Measurements from ENCODE around the gene PA2G4.

PA2G4 gene

DNA sequence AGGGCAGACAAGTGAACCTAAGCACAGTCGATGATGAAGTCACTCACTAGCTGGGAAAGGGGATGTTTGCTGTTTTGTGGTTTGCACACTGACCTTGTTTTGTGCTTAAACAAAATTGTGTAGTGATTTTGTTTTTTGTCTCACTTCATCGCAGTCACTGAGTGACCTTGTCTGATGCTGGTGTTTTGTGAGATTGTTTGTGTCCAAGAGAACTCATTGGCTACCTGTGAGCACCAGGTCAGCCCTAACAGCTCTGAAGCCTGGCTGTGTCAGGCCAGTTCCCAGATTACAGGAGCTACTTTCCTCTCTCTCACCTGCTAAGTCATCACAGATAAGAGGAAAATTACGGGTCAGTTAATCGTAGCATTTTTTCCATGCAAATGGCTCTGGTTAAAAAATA is 19.8 kb downstream of the PA2G4 start:
- no peak for DNase-seq (ENCODE audit: low read depth in 1 of 2, low spot score in 1 of 2)

DNA sequence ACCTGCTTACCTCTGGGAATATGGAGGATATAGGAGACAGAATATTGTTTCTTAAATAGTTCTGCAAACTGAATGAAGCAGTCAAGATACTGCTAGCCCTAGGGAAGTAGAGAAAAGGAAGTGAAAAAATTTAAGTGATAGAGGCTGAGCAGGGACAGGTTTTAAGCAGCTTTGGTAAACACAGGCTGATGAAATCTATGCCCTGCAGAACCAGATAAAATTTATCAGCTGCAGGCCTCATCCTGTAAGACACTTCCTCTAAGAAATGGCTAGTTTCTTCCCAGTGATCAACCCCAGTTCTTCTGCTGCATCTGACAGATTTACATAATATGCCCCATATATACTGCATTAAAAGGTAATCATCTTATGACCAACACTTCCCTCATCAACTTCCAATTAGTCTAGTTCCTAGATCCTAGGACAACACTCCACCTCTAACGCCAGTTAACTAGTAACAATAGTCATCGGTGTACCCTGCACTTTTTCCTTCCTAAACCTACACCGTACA is 22.4 kb downstream of the PA2G4 start:
- no peak for DNase-seq (ENCODE audit: low read depth in 1 of 2, low spot score in 1 of 2)

DNA sequence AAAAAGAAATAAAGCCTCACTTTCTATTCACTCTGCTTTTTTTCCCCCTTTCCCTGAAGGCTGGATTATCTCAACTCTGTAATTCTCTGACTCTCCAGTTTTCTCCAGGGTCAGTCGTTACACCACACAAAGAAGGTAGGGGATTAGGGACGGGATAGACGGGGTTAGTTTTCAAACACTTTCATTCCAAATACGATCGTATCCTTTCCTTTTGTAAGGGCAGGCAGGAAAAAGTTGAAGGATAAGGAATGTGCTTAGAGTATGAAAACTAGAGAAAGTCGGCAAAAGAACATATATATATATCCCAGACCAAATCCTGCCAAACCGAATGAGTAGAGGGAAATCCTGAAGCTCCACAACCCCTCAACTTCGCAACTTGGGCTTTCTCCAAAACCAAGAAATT is 23.1 kb downstream of the PA2G4 start:
- DNase-seq (ENCODE audit: low read depth in 1 of 2, low spot score in 1 of 2) = no peak

DNA sequence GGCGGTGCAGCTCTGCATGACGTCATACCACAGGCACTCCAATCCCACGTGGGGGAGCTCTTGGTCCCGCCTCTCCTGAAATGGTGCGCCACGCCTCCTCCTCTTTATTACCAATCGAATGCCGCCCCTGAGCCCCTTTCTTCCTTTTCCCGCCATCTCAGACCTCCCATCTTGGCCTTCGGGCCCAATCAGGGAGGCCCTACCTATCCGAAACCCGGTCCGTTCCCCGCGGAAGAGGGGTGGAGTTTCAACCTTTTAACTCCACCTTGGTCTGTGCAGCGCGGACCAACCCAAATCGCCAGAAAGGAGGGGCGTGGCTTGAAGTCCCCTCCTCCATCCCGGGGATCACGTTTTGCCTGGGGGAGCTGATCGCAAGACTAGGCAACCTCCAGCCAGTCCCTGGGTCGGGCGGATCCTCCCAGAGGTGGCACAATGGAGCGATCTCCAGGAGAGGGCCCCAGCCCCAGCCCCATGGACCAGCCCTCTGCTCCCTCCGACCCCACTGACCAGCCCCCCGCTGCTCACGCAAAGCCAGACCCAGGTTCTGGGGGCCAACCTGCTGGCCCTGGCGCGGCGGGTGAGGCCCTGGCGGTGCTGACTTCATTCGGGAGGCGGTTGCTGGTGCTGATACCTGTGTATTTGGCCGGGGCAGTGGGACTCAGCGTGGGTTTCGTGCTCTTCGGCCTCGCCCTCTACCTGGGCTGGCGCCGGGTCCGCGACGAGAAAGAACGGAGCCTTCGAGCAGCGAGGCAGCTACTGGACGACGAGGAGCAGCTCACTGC is 23.7 kb downstream of the PA2G4 start, which contains the start of gene ESYT1:
ESYT1 (plus strand) TSS at position 380 of the 782 bp plus-strand sequence; CDS start at position 433, 53 bp downstream.
- peak; percentile 82 to 98 for DNase-seq (ENCODE audit: low read depth in 1 of 2, low spot score in 1 of 2)

DNA sequence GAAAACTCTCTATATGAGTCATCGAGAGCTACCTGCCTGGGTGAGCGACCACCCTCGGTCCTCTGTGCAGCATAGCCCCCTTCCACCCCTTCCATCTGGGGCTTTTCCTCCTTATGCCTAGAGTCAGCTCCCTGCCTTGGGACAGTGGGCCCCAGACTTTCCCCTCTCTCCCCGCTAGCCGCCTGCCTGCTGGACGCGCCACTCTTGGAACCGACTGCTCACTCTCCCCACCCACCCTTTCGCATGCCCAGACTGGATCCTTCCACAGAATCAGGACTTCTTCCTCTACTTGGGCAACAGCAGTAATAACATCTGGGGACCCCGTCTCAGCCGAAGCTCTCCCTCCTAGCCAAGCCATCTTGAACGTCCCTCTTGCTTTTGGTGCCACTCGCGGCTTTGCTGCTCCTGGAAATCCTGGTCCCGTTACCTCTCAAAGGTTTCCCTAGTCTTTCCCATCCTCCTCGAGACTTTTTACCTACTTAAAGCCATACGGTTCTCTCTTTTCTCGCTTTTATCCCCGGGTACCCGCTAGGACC is 24.4 kb downstream of the PA2G4 start:
- DNase-seq (ENCODE audit: low read depth in 1 of 2, low spot score in 1 of 2) = no peak

DNA sequence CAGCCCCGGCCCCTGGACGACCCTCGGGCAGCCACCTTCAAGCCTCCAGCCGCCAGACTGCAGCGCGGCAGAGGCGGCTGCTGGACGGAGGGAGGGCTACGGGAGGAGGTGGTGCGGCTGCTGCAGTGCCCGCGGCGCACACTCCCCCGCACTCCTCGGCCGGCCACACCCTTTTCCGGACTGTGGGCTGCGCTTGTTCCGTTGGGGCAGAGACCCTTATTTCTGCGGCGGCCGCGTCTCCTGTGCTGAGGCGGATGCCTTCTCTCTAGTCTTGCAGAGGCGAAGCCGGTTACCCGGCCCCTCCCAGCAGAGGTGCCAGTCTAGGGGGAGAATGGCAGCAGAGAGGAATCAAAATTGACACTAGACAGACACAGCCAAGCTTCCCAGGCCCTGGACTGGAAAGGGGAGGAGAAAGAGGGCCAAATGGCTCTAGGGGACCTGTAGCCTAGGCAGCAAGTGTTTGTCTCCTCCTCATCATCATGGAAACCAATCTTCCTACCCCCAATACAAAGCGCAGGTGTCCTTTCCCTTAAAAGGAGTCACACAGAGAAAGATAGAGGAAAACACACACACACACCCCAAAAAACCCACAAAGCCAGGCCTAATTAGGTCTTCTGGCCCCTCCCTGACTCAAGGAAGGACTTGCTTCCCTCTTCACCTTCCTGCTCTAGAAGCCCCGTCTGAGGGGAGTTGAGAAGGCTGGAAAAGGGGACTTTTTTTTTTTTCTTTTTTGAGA is 25.0 kb downstream of the PA2G4 start:
- DNase-seq (ENCODE audit: low read depth in 1 of 2, low spot score in 1 of 2) = peak in 1 of 2 donors; percentile 41

DNA sequence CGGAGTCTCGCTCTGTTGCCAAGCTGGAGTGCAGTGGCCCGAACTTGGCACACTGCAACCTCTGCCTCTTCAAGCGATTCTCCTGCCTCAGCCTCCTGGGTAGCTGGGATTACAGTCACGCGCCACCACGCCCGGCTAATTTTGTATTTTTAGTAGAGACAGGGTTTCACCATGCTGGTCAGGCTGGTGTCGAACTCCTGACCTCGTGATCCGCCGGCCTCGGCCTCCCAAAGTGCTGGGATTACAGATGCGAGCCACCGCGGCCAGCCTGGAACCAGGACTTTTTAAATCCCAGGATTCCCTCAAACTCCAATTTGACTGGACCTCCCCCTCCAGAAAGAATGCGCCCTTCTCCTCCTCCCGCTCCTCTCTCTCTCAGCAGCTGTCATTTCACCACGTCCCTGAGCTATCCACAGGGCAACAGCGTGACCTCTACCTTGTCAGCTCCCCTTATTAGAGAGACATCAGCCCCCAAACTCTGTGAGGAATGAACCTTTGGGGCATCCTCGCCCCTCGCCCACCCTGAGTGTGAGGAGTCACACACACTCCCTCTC is 25.7 kb downstream of the PA2G4 start:
- no peak for DNase-seq (ENCODE audit: low read depth in 1 of 2, low spot score in 1 of 2)

DNA sequence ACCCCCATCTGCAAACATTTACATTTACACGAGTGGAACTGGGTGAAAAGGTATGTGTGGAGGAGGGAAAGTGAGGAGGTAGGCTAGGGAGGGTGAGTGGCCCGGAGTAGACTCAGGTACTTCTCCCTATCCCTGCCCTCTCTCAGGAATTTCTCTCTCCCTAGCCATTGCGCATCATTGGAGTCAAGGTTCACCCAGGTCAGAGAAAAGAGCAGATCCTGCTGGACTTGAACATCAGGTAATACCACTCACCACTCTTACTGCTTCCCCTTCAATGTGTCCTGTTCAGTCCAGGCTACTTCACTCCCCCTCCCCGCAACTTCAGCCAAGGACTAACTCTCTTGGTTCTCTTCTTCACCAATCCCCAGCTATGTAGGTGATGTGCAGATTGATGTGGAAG is 26.5 kb downstream of the PA2G4 start:
- DNase-seq (ENCODE audit: low read depth in 1 of 2, low spot score in 1 of 2) = no peak

DNA sequence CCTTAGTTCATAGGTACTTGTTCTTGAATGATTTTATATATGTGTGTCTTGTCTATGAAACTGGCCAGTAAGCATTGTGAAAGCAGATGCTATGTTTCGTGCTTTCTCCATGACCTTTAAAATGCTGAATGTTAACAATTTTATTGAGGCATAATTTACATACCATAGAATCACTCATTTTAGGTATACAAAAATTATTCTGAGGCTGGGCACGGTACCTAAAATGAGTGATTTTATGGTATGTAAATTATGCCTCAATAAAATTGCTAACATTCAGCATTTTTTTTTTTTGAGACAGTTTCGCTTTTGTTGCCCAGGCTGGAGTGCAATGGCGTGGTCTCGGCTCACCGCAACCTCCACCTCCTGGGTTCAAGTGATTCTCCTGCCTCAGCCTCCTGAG is 30.5 kb downstream of the PA2G4 start:
- no peak for DNase-seq (ENCODE audit: low read depth in 1 of 2, low spot score in 1 of 2)

DNA sequence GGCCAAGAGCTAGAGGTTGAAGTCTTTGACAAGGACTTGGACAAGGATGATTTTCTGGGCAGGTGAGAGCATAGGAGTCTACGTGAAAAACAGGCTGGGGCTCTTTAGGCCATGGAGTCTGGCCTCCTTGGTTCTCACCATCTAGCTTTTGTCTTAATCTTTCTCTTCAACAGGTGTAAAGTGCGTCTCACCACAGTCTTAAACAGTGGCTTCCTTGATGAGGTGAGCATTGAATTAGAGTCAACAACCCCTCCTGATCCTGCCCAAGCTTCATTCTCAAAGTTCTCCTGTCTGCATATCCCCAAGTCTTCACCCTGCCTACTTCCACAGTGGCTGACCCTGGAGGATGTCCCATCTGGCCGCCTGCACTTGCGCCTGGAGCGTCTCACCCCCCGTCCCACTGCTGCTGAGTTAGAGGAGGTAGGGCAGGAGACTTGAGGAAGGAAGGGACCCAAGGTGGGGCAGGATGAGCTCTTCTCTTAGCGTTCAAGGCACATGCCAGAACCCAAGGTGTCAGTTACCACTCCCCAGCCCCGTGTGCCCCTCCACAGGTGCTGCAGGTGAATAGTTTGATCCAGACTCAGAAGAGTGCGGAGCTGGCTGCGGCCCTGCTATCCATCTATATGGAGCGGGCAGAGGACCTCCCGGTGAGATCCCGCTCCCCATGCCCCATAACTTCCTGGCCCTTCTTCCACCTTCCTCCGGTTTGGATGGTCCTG is 33.7 kb downstream of the PA2G4 start:
- no peak for DNase-seq (ENCODE audit: low read depth in 1 of 2, low spot score in 1 of 2)

DNA sequence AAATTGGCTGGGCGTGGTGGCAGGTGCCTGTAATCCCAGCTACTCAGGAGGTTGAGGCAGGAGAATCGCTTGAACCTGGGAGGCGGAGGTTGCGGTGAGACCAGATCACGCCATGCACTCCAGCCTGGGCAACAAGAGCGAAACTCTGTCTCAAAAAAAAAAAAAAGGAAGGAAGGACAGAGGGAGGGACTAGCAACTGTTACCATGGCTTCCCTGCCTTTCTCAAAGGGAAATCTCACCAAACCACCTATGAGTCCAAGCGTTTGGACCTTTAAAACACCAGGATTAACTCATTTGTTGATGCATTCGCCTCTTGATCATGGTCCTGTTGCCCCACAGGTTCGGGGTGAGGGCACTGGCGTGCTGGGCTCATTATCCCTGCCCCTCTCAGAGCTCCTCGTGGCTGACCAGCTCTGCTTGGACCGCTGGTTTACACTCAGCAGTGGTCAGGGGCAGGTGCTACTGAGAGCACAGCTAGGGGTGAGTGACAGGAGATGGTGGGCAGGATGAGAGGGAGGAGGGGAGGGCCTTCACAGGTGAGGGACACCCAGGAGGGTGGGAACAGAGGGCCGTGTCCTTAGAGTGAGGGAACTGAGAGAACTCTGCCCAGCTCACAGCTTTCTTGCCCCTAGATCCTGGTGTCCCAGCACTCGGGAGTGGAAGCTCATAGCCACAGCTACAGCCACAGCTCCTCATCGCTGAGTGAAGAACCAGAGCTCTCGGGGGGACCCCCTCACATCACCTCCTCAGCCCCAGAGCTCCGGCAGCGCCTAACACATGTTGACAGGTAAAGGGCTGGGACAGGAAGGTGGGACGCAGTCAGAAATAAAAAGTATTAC is 37.8 kb downstream of the PA2G4 start:
- no peak for DNase-seq (ENCODE audit: low read depth in 1 of 2, low spot score in 1 of 2)

DNA sequence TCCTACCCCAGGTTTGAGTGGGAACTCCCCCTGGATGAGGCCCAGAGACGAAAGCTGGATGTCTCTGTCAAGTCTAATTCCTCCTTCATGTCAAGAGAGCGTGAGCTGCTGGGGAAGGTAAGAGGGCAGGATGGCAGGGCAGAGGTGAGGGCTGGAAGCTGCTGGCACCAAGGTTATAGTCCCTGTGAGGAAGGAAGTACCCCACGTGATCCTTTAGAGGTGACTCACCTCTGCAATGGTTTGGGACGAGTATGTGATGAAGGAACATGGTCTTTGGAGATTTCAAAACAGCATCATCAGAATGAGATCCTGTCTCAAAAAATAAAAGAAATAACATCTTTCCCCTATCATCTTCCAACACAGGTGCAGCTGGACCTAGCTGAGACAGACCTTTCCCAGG is 38.9 kb downstream of the PA2G4 start:
- DNase-seq (ENCODE audit: low read depth in 1 of 2, low spot score in 1 of 2) = no peak

DNA sequence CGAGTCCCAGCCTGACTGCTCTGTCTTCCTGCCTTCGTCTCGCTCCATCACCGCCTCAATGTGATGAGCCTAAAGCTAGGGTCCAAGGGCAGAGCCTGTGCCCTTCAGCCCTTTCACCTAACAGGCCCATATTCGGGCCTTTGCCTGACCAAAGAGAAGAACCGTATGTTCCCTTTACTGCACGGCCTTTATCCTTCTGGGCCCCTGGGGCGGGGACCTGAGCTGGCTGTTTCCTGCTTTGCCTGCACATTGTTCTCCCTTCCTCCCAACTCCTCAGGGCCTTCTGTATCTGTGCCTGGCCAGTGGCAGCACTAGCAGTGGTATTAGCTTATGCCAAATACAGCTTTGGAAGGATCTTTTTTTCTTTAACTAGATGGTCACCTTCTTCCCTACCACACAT is 39.5 kb downstream of the PA2G4 start:
- no peak for DNase-seq (ENCODE audit: low read depth in 1 of 2, low spot score in 1 of 2)

DNA sequence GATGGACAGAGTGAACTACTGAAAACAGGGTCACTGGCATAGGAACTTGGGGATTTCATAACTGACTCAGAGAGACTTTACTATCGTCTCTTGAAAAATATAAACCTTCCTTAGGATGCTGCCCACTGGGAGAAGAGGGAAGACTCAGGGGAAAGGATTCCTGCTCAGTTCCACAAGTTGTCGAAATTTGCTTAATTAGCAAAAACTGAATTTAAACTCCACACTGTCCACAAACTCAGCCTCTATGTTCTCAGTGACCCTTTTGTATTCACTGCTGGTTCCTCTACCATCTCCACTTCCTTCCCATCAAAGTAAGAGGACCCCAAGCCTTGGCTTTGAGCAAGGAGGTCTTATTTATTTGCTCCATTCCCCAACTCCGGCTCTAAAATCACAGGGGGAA is 40.9 kb downstream of the PA2G4 start:
- no peak for DNase-seq (ENCODE audit: low read depth in 1 of 2, low spot score in 1 of 2)

DNA sequence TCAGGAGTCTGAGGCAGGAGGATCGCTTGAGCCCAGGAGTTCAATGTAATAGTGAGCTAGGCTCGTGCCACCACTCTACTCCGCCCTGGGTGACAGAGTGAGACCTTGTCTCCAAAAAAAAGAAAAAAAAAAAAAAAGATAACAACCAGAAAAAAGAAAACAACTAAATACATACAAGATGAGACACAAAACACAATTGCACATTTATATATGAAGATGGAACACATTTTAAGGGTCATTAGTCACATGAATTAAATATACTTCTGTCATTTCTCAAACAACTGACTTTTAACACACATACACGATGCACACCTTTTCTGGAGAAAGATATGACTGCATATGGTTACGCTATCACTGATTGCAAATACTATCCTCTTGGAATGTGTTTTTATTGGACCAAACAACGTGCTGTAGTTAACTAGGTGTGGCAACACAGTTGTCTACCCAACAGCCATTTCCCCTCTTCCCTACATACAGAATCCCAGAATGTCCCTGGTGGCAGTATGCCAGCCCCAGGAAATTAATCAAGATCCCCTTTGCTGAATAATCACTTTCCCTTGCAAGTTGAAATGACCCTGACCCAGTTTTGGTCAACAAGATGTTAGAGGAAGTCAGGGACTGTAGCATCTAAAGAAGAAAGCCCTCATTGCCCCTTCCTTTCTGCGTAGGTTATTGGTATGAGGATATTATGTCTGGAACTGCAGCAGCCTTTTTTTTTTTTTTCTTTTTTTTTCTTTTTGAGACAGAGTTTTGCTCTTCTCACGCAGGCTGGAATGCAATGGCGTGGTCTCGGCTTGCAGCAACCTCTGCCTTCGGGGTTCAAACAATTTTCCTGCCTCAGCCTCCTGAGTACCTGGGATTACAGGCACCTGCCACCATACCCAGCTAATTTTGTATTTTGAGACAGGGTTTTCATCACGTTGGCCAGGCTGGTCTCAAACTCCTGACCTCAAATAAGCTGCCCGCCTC is 42.4 kb downstream of the PA2G4 start:
- no peak for DNase-seq (ENCODE audit: low read depth in 1 of 2, low spot score in 1 of 2)

DNA sequence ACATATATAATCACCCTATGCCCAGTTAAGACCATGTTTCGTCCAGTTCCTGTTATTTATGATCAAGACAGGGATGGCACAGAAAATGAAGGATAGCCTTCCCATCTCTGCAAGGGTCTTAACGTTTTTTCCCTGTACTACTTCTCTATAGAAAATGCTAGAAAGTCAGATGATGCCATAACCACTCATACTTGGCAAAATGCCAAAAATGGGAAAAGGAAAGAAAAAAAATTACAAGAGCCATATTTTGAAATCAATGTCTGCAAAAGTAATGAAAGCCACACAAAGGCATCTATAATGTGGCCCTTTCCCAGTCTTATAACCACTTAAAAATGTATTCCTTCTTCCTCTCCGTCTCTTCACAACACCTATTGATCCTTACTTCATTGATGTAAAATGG is 46.2 kb downstream of the PA2G4 start:
- DNase-seq (ENCODE audit: low read depth in 1 of 2, low spot score in 1 of 2) = no peak

DNA sequence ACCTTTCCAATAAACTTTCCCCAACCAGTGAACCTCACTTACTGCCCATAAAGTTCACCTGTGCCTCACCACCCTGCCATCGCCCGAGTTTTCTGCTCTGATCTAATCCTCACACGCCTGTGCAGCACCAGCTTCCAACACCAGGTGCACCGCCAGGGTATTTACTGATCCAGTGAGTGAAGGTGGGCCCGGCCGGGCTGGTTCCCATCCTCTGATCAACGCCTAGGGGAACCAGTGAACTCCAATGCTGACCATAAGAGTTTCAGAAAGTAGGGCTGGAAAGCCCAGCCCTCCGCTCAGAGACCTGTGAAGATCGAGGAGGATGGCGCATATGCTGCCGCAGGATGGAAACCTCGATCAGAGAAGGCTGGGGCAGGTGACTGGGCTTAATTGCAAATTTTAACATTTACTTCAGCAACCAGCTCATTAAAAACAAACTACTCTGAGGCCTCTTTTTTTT is 47.3 kb downstream of the PA2G4 start:
- peak; percentile 53 to 57 for DNase-seq (ENCODE audit: low read depth in 1 of 2, low spot score in 1 of 2)

DNA sequence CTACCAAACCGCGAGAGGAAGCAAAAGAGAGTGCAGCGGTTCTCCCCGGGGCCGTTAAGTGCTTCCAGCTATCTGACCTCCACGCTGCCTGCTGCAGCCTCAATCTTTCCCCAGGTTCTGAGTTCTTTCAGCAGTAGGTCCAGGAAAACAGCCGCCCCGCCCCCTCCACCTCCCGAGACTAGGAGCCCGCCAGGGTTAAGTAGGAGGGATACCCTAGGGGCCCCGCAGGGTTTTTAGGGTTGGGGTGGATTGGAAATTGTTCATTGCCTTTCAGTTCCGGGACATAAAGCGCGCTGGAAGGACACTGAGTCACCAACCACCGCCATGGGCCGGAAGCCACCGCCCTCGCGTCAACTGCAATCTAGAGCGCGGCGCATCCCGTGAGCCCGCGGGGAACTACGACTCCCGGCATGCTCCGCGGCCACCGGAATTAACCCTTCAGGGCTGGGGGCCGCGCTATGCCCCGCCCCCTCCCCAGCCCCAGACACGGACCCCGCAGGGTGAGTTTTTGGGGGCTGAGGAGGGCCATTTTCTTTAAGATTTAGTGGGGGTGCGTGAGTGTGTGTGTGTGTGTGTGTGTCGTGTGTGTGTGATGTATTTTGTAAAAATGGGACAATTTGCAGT is 47.9 kb downstream of the PA2G4 start, which contains the start of gene MYL6B:
MYL6B (plus strand) TSS at position 456 of the 624 bp plus-strand sequence. CDS start 1,332 bp downstream, outside the sequence.
- DNase-seq (ENCODE audit: low read depth in 1 of 2, low spot score in 1 of 2) = peak; percentile 85 to 93

All from activated CD4-positive, alpha-beta T cell treated with anti-CD3 and anti-CD28 coated beads, Interleukin-2, amount 50 U/mL, for 24 hours (primary cell).